GM12892 (cell line): ENCODE measurements around the gene RIPOR2.

Experiments used
- POLR2AphosphoS5 ChIP-seq: IDR thresholded peaks from 2 replicates; pipeline ENCODE4 v1.6.1; 2011; ENCODE audit warnings: low read depth, low read length, control low read depth
- TAF1 ChIP-seq: IDR thresholded peaks from 2 replicates; pipeline ENCODE4 v1.6.1; 2011; ENCODE audit warnings: low read depth, mild to moderate bottlenecking, control low read depth, low read length, borderline replicate concordance

GRCh38 chr6:24761193-24761835 lies 174.4 kb downstream of the RIPOR2 start:
- TF ChIP-seq TAF1 (no peak), POLR2AphosphoS5 (no peak)
